K562 (cell line): ENCODE measurements around the gene RTL10. TPM values are rescaled to one million over a fixed set of nuclear protein-coding genes. Genes with fewer than 3 reads are reported as not detected.
A peak's percentile ranks its signal among the peaks of the same experiment; 100 is the strongest.

Experiments used
- AFF1 ChIP-seq, 2 experiments: fragments of 450-650 bp; IDR thresholded peaks; 2 replicates each; pipeline ENCODE4 v1.6.1; 2018; ENCODE audit warnings: mild to moderate bottlenecking in 2 of 2, low read depth in 1 of 2; ENCODE audit not compliant: partially characterized antibody in 2 of 2
- DIDO1 ChIP-seq: fragments of 450-650 bp; IDR thresholded peaks from 2 replicates; pipeline ENCODE4 v1.6.1; 2016; ENCODE audit warnings: low read depth, missing biosample characterization, missing genetic modification characterization
- DLX4 ChIP-seq: fragments of 250-450 bp; sonication (Bioruptor Pico); IDR thresholded peaks from 2 replicates; pipeline ENCODE4 v1.6.1; 2021; ENCODE audit warnings: mild to moderate bottlenecking
- FUS ChIP-seq: fragments of 200-400 bp; formaldehyde crosslinking; optimal IDR thresholded peaks from 2 replicates; pipeline ENCODE3; 2017; ENCODE audit warnings: low read depth, low read length
- GABPB1 ChIP-seq: sonication (generic); formaldehyde crosslinking; IDR thresholded peaks from 2 replicates; pipeline ENCODE4 v1.8.0; 2022; ENCODE audit warnings: mild to moderate bottlenecking, missing genetic modification reagents
- HCFC1 ChIP-seq: IDR thresholded peaks from 2 replicates; pipeline ENCODE4 v1.6.1; 2012; ENCODE audit warnings: low read depth, low read length, improper control_type of control experiment
- HMBOX1 ChIP-seq: sonication (generic); IDR thresholded peaks from 2 replicates; pipeline ENCODE4 v1.6.1; 2016
- HMGXB4 ChIP-seq: sonication (generic); formaldehyde crosslinking; IDR thresholded peaks from 2 replicates; pipeline ENCODE4 v1.8.1; 2023; ENCODE audit warnings: mild to moderate bottlenecking, missing genetic modification reagents
- KDM1A ChIP-seq, 2 experiments: fragments of 450-650 bp; IDR thresholded peaks; 2 replicates each; pipeline ENCODE4 v1.6.1; 2016; ENCODE audit warnings: mild to moderate bottlenecking in 2 of 2
- POLR2G ChIP-seq: fragments of 200-400 bp; formaldehyde crosslinking; IDR thresholded peaks from 2 replicates; pipeline ENCODE4 v1.6.1; 2017; ENCODE audit warnings: low read depth, mild to moderate bottlenecking, antibody characterized with exemption, low read length, moderate library complexity
- PRMT5 ChIP-seq: sonication (generic); formaldehyde crosslinking; IDR thresholded peaks from 2 replicates; pipeline ENCODE4 v1.5.0; 2020; ENCODE audit warnings: missing genetic modification reagents
- PYGO2 ChIP-seq: fragments of 450-650 bp; IDR thresholded peaks from 2 replicates; pipeline ENCODE4 v1.6.1; 2016; ENCODE audit warnings: mild to moderate bottlenecking, missing genetic modification characterization, moderate library complexity, missing compliant biosample characterization
- RBM17 ChIP-seq: fragments of 200-400 bp; formaldehyde crosslinking; IDR thresholded peaks from 2 replicates; pipeline ENCODE4 v1.6.1; 2017; ENCODE audit warnings: low read depth, mild to moderate bottlenecking, low read length, borderline replicate concordance
- SMARCA5 ChIP-seq: fragments of 450-650 bp; IDR thresholded peaks from 2 replicates; pipeline ENCODE4 v1.6.1; 2016
- SPI1 ChIP-seq: IDR thresholded peaks from 2 replicates; pipeline ENCODE4 v1.6.1; 2011; ENCODE audit warnings: low read depth, low read length, control low read depth, borderline replicate concordance
- ZBTB8A ChIP-seq: fragments of 450-650 bp; IDR thresholded peaks from 2 replicates; pipeline ENCODE4 v1.6.1; 2018; ENCODE audit warnings: mild to moderate bottlenecking, moderate library complexity; ENCODE audit not compliant: partially characterized antibody
- ZFP30 ChIP-seq: fragments of 250-450 bp; sonication (Bioruptor Pico); IDR thresholded peaks from 2 replicates; pipeline ENCODE4 v1.8.0; 2022; ENCODE audit warnings: moderate library complexity, mild to moderate bottlenecking, inconsistent platforms, borderline replicate concordance
- ZNF507 ChIP-seq: conservative IDR thresholded peaks from 2 replicates; pipeline ENCODE4 v1.6.1; 2017; ENCODE audit warnings: missing genetic modification characterization, missing compliant biosample characterization
- polyA plus RNA-seq, 8 experiments: library from polyadenylated mRNA; depleted of rRNA in 4 of 8; stranded (reverse) in 5 of 8; unstranded in 3 of 8; fragments of >200 nt; fragmentation: Nextera tagmentation in 2 of 8; fragmentation: Illumina TruSeq in 1 of 8; extraction: Ambion mirVana in 2 of 8; extraction: Trizol in 1 of 8; gene quantifications; 2 replicates each; pipeline versions ENCODE4 v1.2.1 to v1.2.3, GENCODE V29; 2011 to 2014; ENCODE audit warnings: inconsistent platforms in 1 of 8, missing spikeins in 1 of 8
- total RNA-seq, 7 experiments: library from RNA; depleted of rRNA in 6 of 7; stranded (reverse); fragments of >200 nt in 6 of 7; fragmentation: Illumina TruSeq in 2 of 7; extraction: Trizol in 2 of 7; gene quantifications; 2 replicates each; pipeline versions ENCODE4 v1.2.1 to v1.2.3, GENCODE V29; 2011 to 2021; ENCODE audit warnings: low replicate concordance in 1 of 7

The RTL10 gene
- total and polyA plus RNA-seq, 9 of the 15 experiments (the other 6 are each of a cell fraction or from before 2014, with no cell fraction given) = 19.8 to 75.5 (median 32.5) TPM

- TF ChIP-seq GABPB1 = no peak
- no peak for TF ChIP-seq SMARCA5
- 0 out of 2 replicates have a peak, but pooled peaks have one; percentile 9 for TF ChIP-seq HMGXB4
- no peak for TF ChIP-seq POLR2G
- peak; percentile 61; the same call in 1 of the 2 replicates for TF ChIP-seq SPI1
- peak; percentile 66 for TF ChIP-seq HCFC1
- no peak for TF ChIP-seq ZFP30 (CRISPR knock-in tag)
- no peak for TF ChIP-seq AFF1 (IDR thresholded peaks at IDR 0.05; ENCODE audit: low read depth in 1 of 2, partially characterized antibody in 2 of 2)
- no peak for TF ChIP-seq FUS
- no peak for TF ChIP-seq ZNF507 (tag)
- no peak for TF ChIP-seq PYGO2 (tag)
- no peak for TF ChIP-seq RBM17
- no peak for TF ChIP-seq KDM1A (IDR thresholded peaks at IDR 0.05)
- no peak for TF ChIP-seq HMBOX1
- no peak for TF ChIP-seq PRMT5 (CRISPR knock-in tag)
- TF ChIP-seq DIDO1 (tag) = peak; percentile 80
- no peak for TF ChIP-seq DLX4
- TF ChIP-seq ZBTB8A = no peak
These were observed 1.1 kb upstream of the RTL10 start (continued) for GRCh38 chr22:19855504-19856409.
